ENCODE results near the gene ME3. TPM values are rescaled to one million over a fixed set of nuclear protein-coding genes. Genes with fewer than 3 reads are reported as not detected.
A peak's percentile ranks its signal among the peaks of the same experiment; 100 is the strongest.

The ME3 gene
- total RNA-seq, 4 donors from 2014 or later: 11.0 to 47.8 (median 44.1) TPM

DNA sequence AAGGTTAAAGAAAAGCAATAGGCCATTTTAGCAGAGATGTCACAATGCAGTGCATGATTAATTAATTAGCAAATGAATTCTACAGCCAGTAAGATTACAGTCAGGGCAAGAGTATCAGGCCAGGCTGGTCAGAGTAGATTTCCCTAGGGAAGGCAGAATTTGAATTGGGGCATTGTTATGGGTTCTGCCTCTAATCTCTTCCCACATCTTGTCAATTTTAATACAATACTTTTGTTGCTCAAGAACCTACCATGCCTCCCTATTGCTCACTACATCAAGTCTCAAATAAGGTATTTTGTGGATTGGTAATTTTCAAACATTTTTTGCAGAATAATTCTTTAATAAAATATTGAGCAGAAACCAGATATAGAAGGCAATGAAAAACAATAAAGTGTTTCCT, 194.1 kb downstream of the ME3 start:
- H3K4me1 ChIP-seq: peaks cover 6 to 59% (median 9%) of the 10 kb centered on the region in 3 donors
- no peaks in the 10 kb centered on the region for H3K36me3 ChIP-seq
- no peak overlapping the region for H3K4me3 ChIP-seq
- TF ChIP-seq POLR2AphosphoS5 (IDR thresholded peaks at IDR 0.05): no peak
- TF ChIP-seq EP300 (IDR thresholded peaks at IDR 0.05): no peak
- no peak for TF ChIP-seq POLR2A (IDR thresholded peaks at IDR 0.05)
- TF ChIP-seq, protein P1, sequence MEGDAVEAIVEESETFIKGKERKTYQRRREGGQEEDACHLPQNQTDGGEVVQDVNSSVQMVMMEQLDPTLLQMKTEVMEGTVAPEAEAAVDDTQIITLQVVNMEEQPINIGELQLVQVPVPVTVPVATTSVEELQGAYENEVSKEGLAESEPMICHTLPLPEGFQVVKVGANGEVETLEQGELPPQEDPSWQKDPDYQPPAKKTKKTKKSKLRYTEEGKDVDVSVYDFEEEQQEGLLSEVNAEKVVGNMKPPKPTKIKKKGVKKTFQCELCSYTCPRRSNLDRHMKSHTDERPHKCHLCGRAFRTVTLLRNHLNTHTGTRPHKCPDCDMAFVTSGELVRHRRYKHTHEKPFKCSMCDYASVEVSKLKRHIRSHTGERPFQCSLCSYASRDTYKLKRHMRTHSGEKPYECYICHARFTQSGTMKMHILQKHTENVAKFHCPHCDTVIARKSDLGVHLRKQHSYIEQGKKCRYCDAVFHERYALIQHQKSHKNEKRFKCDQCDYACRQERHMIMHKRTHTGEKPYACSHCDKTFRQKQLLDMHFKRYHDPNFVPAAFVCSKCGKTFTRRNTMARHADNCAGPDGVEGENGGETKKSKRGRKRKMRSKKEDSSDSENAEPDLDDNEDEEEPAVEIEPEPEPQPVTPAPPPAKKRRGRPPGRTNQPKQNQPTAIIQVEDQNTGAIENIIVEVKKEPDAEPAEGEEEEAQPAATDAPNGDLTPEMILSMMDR (IDR thresholded peaks at IDR 0.05): no peak
- no peaks in the 10 kb centered on the region for H3K9me3 ChIP-seq
- no peak overlapping the region for H3K27ac ChIP-seq
- no peaks in the 10 kb centered on the region for H3K27me3 ChIP-seq
- ATAC-seq: no peak

DNA sequence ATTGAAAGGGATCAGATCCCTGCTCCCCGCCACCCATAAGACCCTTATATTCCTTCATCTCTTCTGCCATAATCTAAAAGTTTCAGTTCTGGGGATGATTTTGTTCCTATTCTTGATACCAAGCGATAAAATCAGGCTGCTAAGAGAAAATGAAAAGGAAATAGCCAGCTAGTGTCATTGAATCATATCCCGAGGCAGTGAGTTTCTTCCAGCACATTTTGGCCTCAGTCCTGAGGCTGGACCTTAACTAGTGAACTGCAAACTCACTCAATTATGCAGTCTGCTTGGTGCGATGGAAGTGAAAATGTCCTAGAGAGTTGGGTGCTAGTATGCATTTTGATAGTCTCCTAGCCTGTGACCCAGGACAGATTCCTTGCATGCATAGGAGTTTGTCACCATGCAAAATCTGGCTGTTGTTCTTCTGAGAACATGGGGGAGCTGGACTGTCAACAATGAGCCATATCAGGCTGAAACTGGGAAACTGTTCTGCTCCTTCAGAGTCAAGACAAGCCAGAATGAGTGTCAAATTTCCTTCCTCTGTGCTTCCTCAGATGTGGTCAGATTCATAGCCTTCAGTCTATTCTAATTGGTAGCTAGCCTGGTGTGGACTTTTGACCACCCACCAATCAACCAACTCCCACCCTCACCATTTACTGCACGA, 194.8 kb downstream of the ME3 start:
- no peak overlapping the region for H3K4me3 ChIP-seq
- no peak for ATAC-seq
- peak overlapping the region in 2 of 4 donors; percentile 56 to 59 for H3K27ac ChIP-seq
- H3K4me1 ChIP-seq: peaks cover 6 to 52% (median 9%) of the 10 kb centered on the region in 3 donors
- no peaks in the 10 kb centered on the region for H3K27me3 ChIP-seq
- WGBS, 2 donors (ENCODE audit: low coverage in 1 of 2): 42 to 75% methylated on average over 4 to 5 of the region's 5 CpGs
- TF ChIP-seq POLR2A (IDR thresholded peaks at IDR 0.05) (no peak), EP300 (IDR thresholded peaks at IDR 0.05) (no peak)
- TF ChIP-seq, protein P1 (IDR thresholded peaks at IDR 0.05): no peak
- H3K9me3 ChIP-seq: no peaks in the 10 kb centered on the region
- H3K36me3 ChIP-seq: no peaks in the 10 kb centered on the region

DNA sequence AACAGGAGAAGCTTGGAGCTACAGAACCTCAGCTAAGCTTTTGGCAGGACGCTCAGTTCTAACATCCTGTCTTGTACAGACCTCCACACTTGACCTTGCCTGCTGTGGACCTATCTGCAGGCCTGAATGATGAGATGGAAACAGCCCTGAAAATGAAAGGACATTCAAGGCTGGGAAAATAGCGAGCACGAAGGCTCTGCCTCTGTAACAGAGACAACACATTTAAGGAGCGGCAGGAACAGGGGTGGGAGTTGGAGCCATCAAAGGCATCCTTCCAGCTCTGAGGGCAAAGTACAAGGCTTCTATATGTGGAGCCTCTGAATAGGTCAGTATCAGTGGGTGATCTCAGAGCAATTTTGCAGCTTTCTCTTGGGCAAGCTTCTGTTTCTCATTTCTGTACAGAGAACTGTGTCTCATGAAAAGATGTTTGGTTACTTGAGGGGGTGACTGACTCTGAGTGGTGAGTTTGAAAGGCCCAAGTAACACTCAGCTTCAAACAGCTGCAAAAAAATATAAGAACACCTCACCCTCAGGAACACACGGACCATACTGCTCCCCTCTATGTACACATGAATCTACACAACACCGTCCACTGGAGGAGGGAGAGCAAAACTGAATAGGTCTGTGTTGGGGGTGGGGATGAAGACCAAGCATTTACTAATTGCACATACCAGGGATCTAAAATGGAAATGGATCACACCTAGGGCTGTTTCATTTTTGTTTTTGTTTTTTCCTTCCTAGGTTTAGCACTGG, 196.1 kb downstream of the ME3 start:
- ATAC-seq: no peak
- Histone ChIP-seq H3K36me3 (no peaks in the 10 kb centered on the region), H3K27ac (peak overlapping the region in 3 of 4 donors; percentile 41 to 59 (median 50)), H3K4me3 (no peak overlapping the region), H3K9me3 (no peaks in the 10 kb centered on the region), H3K27me3 (no peaks in the 10 kb centered on the region), H3K4me1 (peaks cover 6 to 51% (median 9%) of the 10 kb centered on the region in 3 donors)
- TF ChIP-seq POLR2AphosphoS5 (IDR thresholded peaks at IDR 0.05): peak; percentile 17
- no peak for TF ChIP-seq POLR2A (IDR thresholded peaks at IDR 0.05)
- WGBS, 2 donors (ENCODE audit: low coverage in 1 of 2): 59 to 94% methylated on average over 3 to 4 of the region's 6 CpGs

DNA sequence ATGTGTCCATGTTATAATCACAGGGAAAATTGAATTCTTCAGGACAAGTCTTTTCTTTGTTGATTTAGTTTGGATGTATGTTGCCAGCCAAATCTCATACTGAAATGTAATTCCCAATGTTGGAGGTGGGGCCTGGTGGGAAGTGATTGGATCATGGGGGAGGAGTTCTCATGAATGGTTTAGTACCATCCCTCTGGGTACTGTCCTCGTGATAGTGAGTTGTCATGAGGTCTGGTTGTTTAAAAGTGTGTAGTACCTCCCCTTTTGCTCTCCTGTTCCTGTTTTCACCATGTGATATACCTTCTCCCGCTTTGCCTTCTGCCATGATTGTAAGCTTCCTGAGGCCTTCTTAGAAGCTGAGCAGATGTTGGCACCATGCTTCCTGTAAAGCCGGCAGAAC, 197.4 kb downstream of the ME3 start:
- Histone ChIP-seq H3K4me1 (peaks cover 6 to 51% (median 9%) of the 10 kb centered on the region in 3 donors), H3K4me3 (no peak overlapping the region), H3K9me3 (no peaks in the 10 kb centered on the region), H3K27me3 (no peaks in the 10 kb centered on the region), H3K36me3 (no peaks in the 10 kb centered on the region), H3K27ac (no peak overlapping the region)
- ATAC-seq: no peak
- TF ChIP-seq EP300 (IDR thresholded peaks at IDR 0.05): no peak
- TF ChIP-seq, protein P1 (IDR thresholded peaks at IDR 0.05): no peak
- no peak for TF ChIP-seq POLR2AphosphoS5 (IDR thresholded peaks at IDR 0.05)
- no peak for TF ChIP-seq POLR2A (IDR thresholded peaks at IDR 0.05)
- whole genome bisulfite sequencing, 2 donors (ENCODE audit: low coverage in 1 of 2): 94% methylated on average over 3 of the region's 3 CpGs; no CpG with 5 or more reads in 1 of the 2 donors

DNA sequence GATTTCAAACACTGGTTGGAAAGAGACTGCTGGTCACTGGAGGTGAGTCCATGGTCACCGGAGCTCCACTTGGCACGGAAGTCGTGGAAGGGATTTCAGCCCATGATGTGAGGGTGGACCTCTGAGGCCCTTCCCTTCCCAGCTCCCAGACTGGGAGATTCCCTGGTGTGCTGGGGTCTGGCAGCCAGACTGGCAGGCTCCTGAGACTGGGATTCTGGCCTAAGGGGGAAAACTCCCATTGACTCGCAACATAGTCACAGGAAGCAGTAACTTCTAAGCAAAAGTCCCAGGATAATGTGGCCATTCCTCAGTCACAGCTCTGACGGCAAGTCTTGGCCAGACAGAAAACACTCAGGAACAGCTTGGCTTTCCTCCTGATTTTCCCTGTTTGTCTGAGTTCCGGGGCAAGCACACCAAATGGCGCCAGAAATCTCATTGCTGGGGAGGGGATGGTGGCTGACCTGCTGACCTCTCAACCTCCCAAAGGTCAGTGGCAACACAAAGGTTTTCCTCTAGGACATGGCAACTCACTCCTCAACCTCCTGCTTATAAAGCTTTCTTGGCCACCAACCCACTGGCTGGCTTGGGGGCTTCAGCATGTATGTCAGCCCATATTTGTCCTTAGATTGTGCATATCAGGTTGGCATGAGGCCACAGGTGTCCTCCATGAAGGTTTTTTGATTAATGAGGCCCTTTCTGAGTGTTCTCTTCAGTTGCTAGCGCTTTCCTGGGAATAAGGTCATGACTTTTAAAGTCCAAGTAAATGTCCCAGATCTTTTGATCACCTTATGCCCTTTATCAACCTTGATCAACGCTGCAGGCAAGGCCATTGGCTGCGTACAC, 198.2 kb downstream of the ME3 start:
- no peaks in the 10 kb centered on the region for H3K9me3 ChIP-seq
- H3K27ac ChIP-seq: peak overlapping the region in 3 of 4 donors; percentile 25 to 44 (median 43)
- peaks cover 6 to 51% (median 9%) of the 10 kb centered on the region in 3 donors for H3K4me1 ChIP-seq
- WGBS, 2 donors (ENCODE audit: low coverage in 1 of 2): 62 to 79% methylated on average over 4 to 10 of the region's 10 CpGs
- TF ChIP-seq, protein P1 (IDR thresholded peaks at IDR 0.05): no peak
- TF ChIP-seq POLR2AphosphoS5 (IDR thresholded peaks at IDR 0.05): no peak
- TF ChIP-seq POLR2A (IDR thresholded peaks at IDR 0.05): no peak
- no peak overlapping the region for H3K4me3 ChIP-seq
- H3K36me3 ChIP-seq: no peaks in the 10 kb centered on the region
- ATAC-seq: peak; percentile 23
- H3K27me3 ChIP-seq: no peaks in the 10 kb centered on the region

All from gastroesophageal sphincter (tissue), 4 donors.